ENCODE measurements around the gene EEIG2.

EEIG2 gene

DNA sequence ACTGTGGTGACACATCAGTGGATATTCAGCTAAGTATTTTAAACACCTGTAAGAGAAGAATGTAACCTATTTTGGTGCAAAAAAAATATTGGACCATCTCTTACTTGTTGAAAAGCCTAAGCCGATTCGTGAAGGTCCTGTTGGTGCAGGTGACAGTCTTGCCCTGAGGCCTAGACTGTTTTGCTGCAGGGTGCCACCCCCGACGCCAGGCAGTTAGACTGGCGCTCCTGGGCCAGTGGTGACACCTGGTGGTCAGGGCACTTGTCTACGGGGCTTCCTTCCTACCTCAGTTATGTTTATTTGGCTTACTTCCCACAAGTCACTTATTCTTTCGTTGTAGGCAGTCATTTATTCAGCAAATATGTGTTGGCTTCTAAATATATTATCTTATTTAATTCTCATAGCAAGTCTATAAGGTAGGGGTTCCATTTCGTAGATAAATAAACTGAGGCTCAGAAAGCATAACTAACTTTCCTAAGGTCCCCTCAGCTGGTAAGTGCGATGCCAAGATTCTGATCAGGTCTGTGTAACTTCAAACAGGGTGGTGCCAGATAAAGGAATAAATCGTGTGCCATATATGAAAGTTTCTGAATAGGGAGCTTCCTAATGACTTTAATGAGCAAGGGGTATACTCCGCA is 1.9 kb downstream of the EEIG2 start:
- H3K27me3 ChIP-seq = no peaks in the 10 kb centered on the region
- intact Hi-C loops (cut with DNase I; ENCODE audit: low total_unique reads) = no loop called here
- H3K27ac ChIP-seq = peak overlapping the region in 1 of 2 donors; percentile 71
- peak overlapping the region in 1 of 2 donors; percentile 74 for H3K4me3 ChIP-seq
- no peaks in the 10 kb centered on the region for H3K9me3 ChIP-seq
- DNase-seq = peak; percentile 43 to 68
- TF ChIP-seq, protein P1, sequence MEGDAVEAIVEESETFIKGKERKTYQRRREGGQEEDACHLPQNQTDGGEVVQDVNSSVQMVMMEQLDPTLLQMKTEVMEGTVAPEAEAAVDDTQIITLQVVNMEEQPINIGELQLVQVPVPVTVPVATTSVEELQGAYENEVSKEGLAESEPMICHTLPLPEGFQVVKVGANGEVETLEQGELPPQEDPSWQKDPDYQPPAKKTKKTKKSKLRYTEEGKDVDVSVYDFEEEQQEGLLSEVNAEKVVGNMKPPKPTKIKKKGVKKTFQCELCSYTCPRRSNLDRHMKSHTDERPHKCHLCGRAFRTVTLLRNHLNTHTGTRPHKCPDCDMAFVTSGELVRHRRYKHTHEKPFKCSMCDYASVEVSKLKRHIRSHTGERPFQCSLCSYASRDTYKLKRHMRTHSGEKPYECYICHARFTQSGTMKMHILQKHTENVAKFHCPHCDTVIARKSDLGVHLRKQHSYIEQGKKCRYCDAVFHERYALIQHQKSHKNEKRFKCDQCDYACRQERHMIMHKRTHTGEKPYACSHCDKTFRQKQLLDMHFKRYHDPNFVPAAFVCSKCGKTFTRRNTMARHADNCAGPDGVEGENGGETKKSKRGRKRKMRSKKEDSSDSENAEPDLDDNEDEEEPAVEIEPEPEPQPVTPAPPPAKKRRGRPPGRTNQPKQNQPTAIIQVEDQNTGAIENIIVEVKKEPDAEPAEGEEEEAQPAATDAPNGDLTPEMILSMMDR (IDR thresholded peaks at IDR 0.05) = peak; percentile 47 to 51
- H3K4me1 ChIP-seq = peaks cover 0 to 30% (median 15%) of the 10 kb centered on the region in 4 donors
- H3K36me3 ChIP-seq = no peaks in the 10 kb centered on the region

DNA sequence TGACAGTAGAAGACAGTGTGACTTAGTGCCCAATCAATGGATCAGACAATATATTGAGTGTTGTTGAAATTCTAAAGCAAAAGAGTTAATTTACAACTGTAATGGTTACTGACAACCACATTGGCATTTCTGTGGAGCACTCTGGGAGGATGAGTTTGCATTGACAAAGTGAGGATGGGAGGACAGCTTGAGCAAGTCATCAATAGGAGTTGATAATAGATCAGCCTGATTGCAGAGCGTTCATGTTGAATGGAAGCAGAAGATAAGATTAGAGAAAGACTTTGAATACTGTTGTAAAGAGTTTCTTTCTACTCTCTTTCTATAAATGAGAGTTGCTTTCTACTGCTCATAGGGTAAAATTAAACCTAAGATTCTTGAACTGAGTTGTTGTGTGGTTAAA is 3.9 kb downstream of the EEIG2 start:
- H3K27me3 ChIP-seq = no peaks in the 10 kb centered on the region
- H3K4me1 ChIP-seq = peaks cover 0 to 30% (median 15%) of the 10 kb centered on the region in 4 donors
- TF ChIP-seq, protein P1 (IDR thresholded peaks at IDR 0.05) = no peak
- intact Hi-C loops (cut with DNase I; ENCODE audit: low total_unique reads) = no loop called here
- no peak overlapping the region for H3K4me3 ChIP-seq
- no peaks in the 10 kb centered on the region for H3K36me3 ChIP-seq
- no peaks in the 10 kb centered on the region for H3K9me3 ChIP-seq
- no peak overlapping the region for H3K27ac ChIP-seq
- no peak for DNase-seq

DNA sequence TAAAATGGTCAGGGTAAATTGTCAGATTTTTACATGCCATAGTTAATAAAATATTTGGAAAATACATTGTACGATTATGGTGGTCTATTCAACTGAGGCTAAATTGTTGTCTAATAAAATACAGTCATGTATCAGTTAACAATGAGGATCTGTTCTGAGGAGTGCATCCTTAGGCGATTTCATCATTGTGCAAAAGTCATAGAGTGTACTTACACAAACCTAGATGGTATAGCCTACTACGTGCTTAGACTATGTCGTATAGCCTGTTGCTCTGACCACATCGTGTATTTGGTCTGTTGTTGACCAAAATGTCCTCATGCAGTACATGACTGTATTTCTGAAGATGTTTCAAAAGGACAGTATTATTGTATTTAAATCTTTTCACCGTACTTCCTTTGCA is 5.2 kb downstream of the EEIG2 start:
- DNase-seq = no peak
- Histone ChIP-seq H3K4me3 (no peak overlapping the region), H3K27me3 (no peaks in the 10 kb centered on the region), H3K36me3 (no peaks in the 10 kb centered on the region), H3K4me1 (peaks cover 0 to 28% (median 15%) of the 10 kb centered on the region in 4 donors), H3K9me3 (no peaks in the 10 kb centered on the region), H3K27ac (no peak overlapping the region)
- intact Hi-C loops (cut with DNase I; ENCODE audit: low total_unique reads) = no loop called here
- TF ChIP-seq, protein P1 (IDR thresholded peaks at IDR 0.05) = no peak

DNA sequence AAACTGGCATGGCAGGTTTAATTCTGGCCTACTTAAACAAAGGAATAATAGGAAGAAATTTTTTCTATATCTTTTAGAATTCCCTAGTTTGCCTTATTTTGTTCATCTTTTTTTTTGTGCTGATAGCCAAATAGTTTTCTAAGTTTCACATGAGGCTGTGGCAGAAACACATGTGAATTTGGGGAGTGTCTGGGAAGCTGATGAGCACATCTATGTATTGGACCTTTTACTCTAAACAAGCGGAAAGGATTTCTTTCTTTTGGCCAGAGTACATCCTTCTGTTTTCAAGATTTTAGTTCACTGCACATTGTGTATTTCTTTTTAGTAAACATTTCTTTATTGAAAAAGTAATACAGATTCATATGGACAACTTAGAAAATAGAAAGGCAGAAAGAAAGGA is 5.6 kb downstream of the EEIG2 start:
- Histone ChIP-seq H3K36me3 (no peaks in the 10 kb centered on the region), H3K9me3 (no peaks in the 10 kb centered on the region), H3K27ac (no peak overlapping the region), H3K4me1 (peaks cover 0 to 26% (median 15%) of the 10 kb centered on the region in 4 donors), H3K27me3 (no peaks in the 10 kb centered on the region), H3K4me3 (no peak overlapping the region)
- no peak for DNase-seq
- TF ChIP-seq, protein P1 (IDR thresholded peaks at IDR 0.05) = no peak
- intact Hi-C loops (cut with DNase I; ENCODE audit: low total_unique reads) = no loop called here

DNA sequence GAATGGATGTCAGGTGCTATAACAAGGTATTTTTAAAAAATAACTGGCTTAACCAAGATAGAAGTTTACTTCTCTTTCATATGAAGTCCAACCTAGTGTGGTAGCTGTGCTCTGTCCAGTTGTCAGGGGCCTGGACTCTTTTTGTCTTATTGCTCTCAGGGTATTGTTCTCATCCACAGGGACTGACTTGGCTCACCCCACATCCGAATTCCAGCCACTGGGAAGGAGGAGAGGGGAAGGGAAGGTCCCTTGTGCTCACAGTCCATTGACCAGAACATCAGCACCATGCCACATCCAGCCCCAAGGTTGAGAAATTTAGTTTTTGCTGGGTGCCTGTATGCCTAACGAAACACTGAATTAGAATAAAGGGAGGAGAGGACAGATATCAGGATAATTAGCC is 8.7 kb downstream of the EEIG2 start:
- Histone ChIP-seq H3K27ac (no peak overlapping the region), H3K9me3 (no peaks in the 10 kb centered on the region), H3K27me3 (no peaks in the 10 kb centered on the region), H3K4me1 (peaks cover 0 to 5% (median 0%) of the 10 kb centered on the region in 4 donors), H3K4me3 (no peak overlapping the region), H3K36me3 (no peaks in the 10 kb centered on the region)
- intact Hi-C loops (cut with DNase I; ENCODE audit: low total_unique reads) = no loop called here
- DNase-seq = no peak
- TF ChIP-seq, protein P1 (IDR thresholded peaks at IDR 0.05) = no peak
